OCI-LY3 (cell line): ENCODE measurements around the gene DTWD1.

Experiments
- H2AFZ ChIP-seq: fragments of 200-600, 300-600 bp; shearing (Covaris generic); 2 replicates; pipeline ENCODE4 v1.6.0; 2014; ENCODE audit warnings: antibody characterized with exemption, low read depth, low read length
- H3K27ac ChIP-seq: fragments of 200-600, 300-600 bp; sonication (generic); 2 replicates; pipeline ENCODE4 v1.5.1; 2014; ENCODE audit warnings: mild to moderate bottlenecking, low read length, moderate library complexity, mixed read lengths
- H3K27me3 ChIP-seq: fragments of 200-600, 300-600 bp; sonication (generic); 2 replicates; pipeline ENCODE4 v1.6.1; 2014; ENCODE audit warnings: low read depth, low read length, mixed read lengths
- H3K36me3 ChIP-seq: fragments of 200-600, 300-600 bp; sonication (generic); replicated peaks from 2 replicates; pipeline ENCODE3; 2014; ENCODE audit warnings: low read depth, low read length, mixed read lengths
- H3K4me1 ChIP-seq: fragments of 300-600, 200-600 bp; sonication (generic); 2 replicates; pipeline ENCODE4 v1.6.1; 2014; ENCODE audit warnings: low read length, mixed read lengths
- H3K4me2 ChIP-seq: fragments of 200-600, 300-600 bp; sonication (generic); 2 replicates; pipeline ENCODE4 v1.6.1; 2014; ENCODE audit warnings: low read length, mixed read lengths
- H3K4me3 ChIP-seq: fragments of 300-600, 200-600 bp; sonication (generic); 2 replicates; pipeline ENCODE4 v1.5.1; 2014; ENCODE audit warnings: antibody characterized with exemption, mild to moderate bottlenecking, low read length, moderate library complexity
- H3K79me2 ChIP-seq: fragments of 300-600, 200-600 bp; shearing (Covaris generic); 2 replicates; pipeline ENCODE4 v1.6.1; 2014; ENCODE audit warnings: mild to moderate bottlenecking, low read length, mixed read lengths
- H3K9ac ChIP-seq: fragments of 300-600, 200-600 bp; shearing (Covaris generic); 2 replicates; pipeline ENCODE4 v1.6.0; 2014; ENCODE audit warnings: mild to moderate bottlenecking, low read length, moderate library complexity
- H3K9me3 ChIP-seq: fragments of 200-600, 300-600 bp; shearing (Covaris generic); 2 replicates; pipeline ENCODE4 v1.6.1; 2014; ENCODE audit warnings: low read length, mixed read lengths; ENCODE audit not compliant: insufficient read depth
- H4K20me1 ChIP-seq: fragments of 200-600, 300-600 bp; sonication (generic); 2 replicates; pipeline ENCODE4 v1.6.1; 2016; ENCODE audit warnings: low read length, mixed read lengths; ENCODE audit not compliant: insufficient read depth
- EZH2phosphoT487 ChIP-seq: fragments of 200-600 bp; shearing (Covaris generic); IDR thresholded peaks from 2 replicates; pipeline ENCODE4 v1.6.1; 2018; ENCODE audit warnings: antibody characterized with exemption, mixed run types, low read depth
- TF ChIP-seq, protein P1 (sequence below): fragments of 200-600, 300-600 bp; sonication (generic); IDR thresholded peaks from 2 replicates; pipeline ENCODE4 v1.5.1; 2014; ENCODE audit warnings: antibody characterized with exemption, low read length, low read depth

Gene DTWD1

GRCh38 chr15:49674370-49674769 is 53.5 kb downstream of the DTWD1 start:
- no peaks in the 10 kb centered on the region for H3K9me3 ChIP-seq
- no peak overlapping the region for H2AFZ ChIP-seq
- no peaks in the 10 kb centered on the region for H4K20me1 ChIP-seq
- H3K4me2 ChIP-seq, result no peak overlapping the region
- no peaks in the 10 kb centered on the region for H3K27me3 ChIP-seq
- no peak overlapping the region for H3K27ac ChIP-seq
- H3K9ac ChIP-seq, result no peak overlapping the region
- no peak for TF ChIP-seq EZH2phosphoT487
- TF ChIP-seq, protein P1, sequence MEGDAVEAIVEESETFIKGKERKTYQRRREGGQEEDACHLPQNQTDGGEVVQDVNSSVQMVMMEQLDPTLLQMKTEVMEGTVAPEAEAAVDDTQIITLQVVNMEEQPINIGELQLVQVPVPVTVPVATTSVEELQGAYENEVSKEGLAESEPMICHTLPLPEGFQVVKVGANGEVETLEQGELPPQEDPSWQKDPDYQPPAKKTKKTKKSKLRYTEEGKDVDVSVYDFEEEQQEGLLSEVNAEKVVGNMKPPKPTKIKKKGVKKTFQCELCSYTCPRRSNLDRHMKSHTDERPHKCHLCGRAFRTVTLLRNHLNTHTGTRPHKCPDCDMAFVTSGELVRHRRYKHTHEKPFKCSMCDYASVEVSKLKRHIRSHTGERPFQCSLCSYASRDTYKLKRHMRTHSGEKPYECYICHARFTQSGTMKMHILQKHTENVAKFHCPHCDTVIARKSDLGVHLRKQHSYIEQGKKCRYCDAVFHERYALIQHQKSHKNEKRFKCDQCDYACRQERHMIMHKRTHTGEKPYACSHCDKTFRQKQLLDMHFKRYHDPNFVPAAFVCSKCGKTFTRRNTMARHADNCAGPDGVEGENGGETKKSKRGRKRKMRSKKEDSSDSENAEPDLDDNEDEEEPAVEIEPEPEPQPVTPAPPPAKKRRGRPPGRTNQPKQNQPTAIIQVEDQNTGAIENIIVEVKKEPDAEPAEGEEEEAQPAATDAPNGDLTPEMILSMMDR, result no peak
- H3K36me3 ChIP-seq, result no peaks in the 10 kb centered on the region
- no peak overlapping the region for H3K4me3 ChIP-seq
- no peaks in the 10 kb centered on the region for H3K4me1 ChIP-seq
- no peaks in the 10 kb centered on the region for H3K79me2 ChIP-seq

GRCh38 chr15:49675041-49675440 is 54.2 kb downstream of the DTWD1 start:
- Histone ChIP-seq H2AFZ (no peak overlapping the region), H3K4me2 (no peak overlapping the region), H3K9me3 (no peaks in the 10 kb centered on the region), H3K27ac (no peak overlapping the region), H3K4me1 (no peaks in the 10 kb centered on the region), H3K9ac (no peak overlapping the region), H3K79me2 (no peaks in the 10 kb centered on the region), H4K20me1 (no peaks in the 10 kb centered on the region), H3K4me3 (no peak overlapping the region), H3K36me3 (no peaks in the 10 kb centered on the region), H3K27me3 (no peaks in the 10 kb centered on the region)
- TF ChIP-seq, protein P1, result no peak
- no peak for TF ChIP-seq EZH2phosphoT487

DNA sequence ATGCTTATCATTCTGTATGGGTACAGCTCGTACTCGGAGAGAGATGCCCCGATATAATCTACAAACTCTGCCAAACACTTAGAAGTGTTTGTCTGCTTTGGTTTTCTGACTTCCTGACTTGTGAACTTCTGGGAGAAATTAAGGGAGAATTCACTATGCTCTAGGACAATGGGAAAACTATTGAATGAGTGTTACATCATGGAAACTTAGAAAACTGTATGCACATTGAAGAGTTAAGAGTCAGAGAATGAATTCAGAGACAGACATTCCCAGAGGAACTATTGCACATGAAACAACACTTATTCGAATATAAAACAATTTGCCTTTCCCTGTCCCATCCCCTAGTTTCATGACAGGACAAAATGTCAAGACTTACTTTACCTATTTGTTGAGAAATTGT is 57.8 kb downstream of the DTWD1 start:
- no peak overlapping the region for H3K4me3 ChIP-seq

GRCh38 chr15:49686599-49686998 is 65.8 kb downstream of the DTWD1 start:
- H3K4me2 ChIP-seq, result no peak overlapping the region
- no peaks in the 10 kb centered on the region for H3K9me3 ChIP-seq
- no peak overlapping the region for H3K4me3 ChIP-seq

More for the DNA sequence above, 57.8 kb downstream of the DTWD1 start:
- Histone ChIP-seq H3K4me1 (no peaks in the 10 kb centered on the region), H3K27me3 (no peaks in the 10 kb centered on the region), H3K79me2 (no peaks in the 10 kb centered on the region), H3K4me2 (no peak overlapping the region), H3K27ac (no peak overlapping the region), H2AFZ (no peak overlapping the region), H3K9ac (no peak overlapping the region), H4K20me1 (no peaks in the 10 kb centered on the region), H3K36me3 (no peaks in the 10 kb centered on the region), H3K9me3 (no peaks in the 10 kb centered on the region)
- TF ChIP-seq EZH2phosphoT487, result no peak
- TF ChIP-seq, protein P1, result no peak

More at GRCh38 chr15:49686599-49686998, 65.8 kb downstream of the DTWD1 start:
- no peaks in the 10 kb centered on the region for H3K27me3 ChIP-seq
- H3K4me1 ChIP-seq, result no peaks in the 10 kb centered on the region
- H3K9ac ChIP-seq, result no peak overlapping the region
- TF ChIP-seq EZH2phosphoT487, result no peak
- TF ChIP-seq, protein P1, result no peak
- H3K79me2 ChIP-seq, result no peaks in the 10 kb centered on the region
- H2AFZ ChIP-seq, result no peak overlapping the region
- no peaks in the 10 kb centered on the region for H3K36me3 ChIP-seq
- no peaks in the 10 kb centered on the region for H4K20me1 ChIP-seq
- H3K27ac ChIP-seq, result no peak overlapping the region
